CD8-positive, alpha-beta memory T cell (primary cell): Measurements from ENCODE around the gene EPS8L1. TPM values are rescaled to one million over a fixed set of nuclear protein-coding genes. Genes with fewer than 3 reads are reported as not detected.
A peak's percentile ranks its signal among the peaks of the same experiment; 100 is the strongest.
"Not testable (repeated sequence)": the region's sequence is repeated elsewhere in the genome, so short reads cannot be mapped to it uniquely, and the experiment has no call there.

Experiments
- CTCF ChIA-PET: fragments of 350-600 bp; sonication (Branson Sonifier 250); formaldehyde crosslinking; loops from one replicate; lab custom pipeline; 2021; ENCODE audit warnings: antibody characterized with exemption; lab: Charles Lee
- POLR2A ChIA-PET: fragments of 350-600 bp; sonication (Branson Sonifier 250); formaldehyde crosslinking; loops from one replicate; lab custom pipeline; 2021; ENCODE audit warnings: antibody characterized with exemption; lab: Charles Lee
- DNase-seq, 5 donors: peaks; one replicate each; pipeline versions ENCODE4 v3.0.0 to v3.0.0-alpha.2; 2020 to 2022; ENCODE audit warnings: mixed read lengths in 1 of 5
- H3K27ac ChIP-seq: one replicate; pipeline ENCODE4 v1.7.0; 2013; ENCODE audit warnings: low read depth, mild to moderate bottlenecking, low read length, moderate library complexity
- H3K27me3 ChIP-seq: 2 replicates; pipeline ENCODE4 v1.7.0; 2013; ENCODE audit warnings: low read length, mild to moderate bottlenecking; ENCODE audit not compliant: insufficient read depth, poor library complexity, severe bottlenecking
- H3K36me3 ChIP-seq: 2 replicates; pipeline ENCODE4 v1.7.0; 2013; ENCODE audit warnings: mild to moderate bottlenecking, low read length, moderate library complexity; ENCODE audit not compliant: insufficient read depth
- H3K4me1 ChIP-seq: 2 replicates; pipeline ENCODE4 v1.7.0; 2013; ENCODE audit warnings: mild to moderate bottlenecking, low read length, moderate library complexity; ENCODE audit not compliant: insufficient read depth
- H3K4me3 ChIP-seq: 2 replicates; pipeline ENCODE4 v1.7.0; 2013; ENCODE audit warnings: mild to moderate bottlenecking, low read length
- H3K9me3 ChIP-seq: 2 replicates; pipeline ENCODE4 v1.7.0; 2013; ENCODE audit warnings: mild to moderate bottlenecking, low read length
- H3K27ac Mint-ChIP-seq, 8 donors: one replicate each; pipeline ENCODE4 v1.8.0; 2020 to 2021; ENCODE audit warnings: mixed read lengths in 8 of 8, mild to moderate bottlenecking in 6 of 8, inconsistent platforms in 3 of 8, moderate library complexity in 3 of 8
- H3K27me3 Mint-ChIP-seq, 2 donors: one replicate each; pipeline ENCODE4 v1.8.0; 2020 to 2021; ENCODE audit warnings: mixed read lengths in 2 of 2, mild to moderate bottlenecking in 1 of 2, moderate library complexity in 1 of 2
- H3K36me3 Mint-ChIP-seq, 3 donors: one replicate each; pipeline ENCODE4 v1.8.0; 2020 to 2021; ENCODE audit warnings: mixed read lengths in 3 of 3, inconsistent platforms in 1 of 3, mild to moderate bottlenecking in 1 of 3
- H3K4me1 Mint-ChIP-seq, 3 donors: one replicate each; pipeline ENCODE4 v1.8.0; 2020 to 2021; ENCODE audit warnings: mixed read lengths in 3 of 3, inconsistent platforms in 1 of 3, mild to moderate bottlenecking in 1 of 3
- H3K4me3 Mint-ChIP-seq, 7 donors: one replicate each; pipeline ENCODE4 v1.8.0; 2020 to 2021; ENCODE audit warnings: mixed read lengths in 7 of 7, mild to moderate bottlenecking in 6 of 7, moderate library complexity in 4 of 7, inconsistent platforms in 2 of 7
- H3K9me3 Mint-ChIP-seq, 5 donors: one replicate each; pipeline ENCODE4 v1.8.0; 2020 to 2022; ENCODE audit warnings: mixed read lengths in 5 of 5, mild to moderate bottlenecking in 3 of 5, moderate library complexity in 2 of 5, inconsistent platforms in 1 of 5
- polyA plus RNA-seq: library from polyadenylated mRNA; unstranded; fragments of 300-500 nt; fragmentation: Illumina TruSeq; gene quantifications from one replicate; pipeline ENCODE4 v1.2.3, GENCODE V29; 2021
- total RNA-seq, 2 experiments: library from RNA; stranded (reverse); gene quantifications; one replicate each; pipeline ENCODE4 v1.2.3, GENCODE V29; 2021

EPS8L1 gene
- total and polyA plus RNA-seq, 3 experiments from 2014 or later, result 0.27 to 0.74 (median 0.28) TPM

DNA sequence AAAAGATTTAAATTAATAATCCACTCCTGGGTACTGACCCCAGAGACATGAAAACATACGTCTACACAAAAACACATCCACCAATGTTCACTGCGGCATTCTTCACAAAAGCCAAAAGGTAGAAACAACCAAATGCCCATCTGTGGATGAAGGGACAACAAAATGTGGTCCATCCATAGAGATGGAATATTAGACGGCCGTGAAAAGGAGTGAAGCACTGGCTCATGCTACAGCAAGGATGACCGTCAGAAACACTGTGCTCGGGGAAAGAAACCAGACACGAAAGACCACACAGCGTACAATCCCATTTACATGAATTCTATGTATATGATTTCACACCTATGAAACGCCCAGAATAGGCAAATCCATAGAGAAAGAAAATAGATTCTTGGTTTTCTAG, 18.8 kb upstream of the EPS8L1 start:
- Mint-ChIP-seq H3K36me3 (peaks cover 15 to 69% (median 19%) of the 10 kb centered on the region in 3 donors), H3K4me3 (peak overlapping the region in 1 of 7 donors; percentile 65), H3K27me3 (no peaks in the 10 kb centered on the region), H3K9me3 (no peaks in the 10 kb centered on the region), H3K4me1 (peaks cover 3 to 14% (median 13%) of the 10 kb centered on the region in 3 donors), H3K27ac (no peak overlapping the region)
- Histone ChIP-seq H3K9me3 (no peaks in the 10 kb centered on the region), H3K4me3 (no peak overlapping the region), H3K27ac (no peak overlapping the region), H3K36me3 (peaks cover 9% of the 10 kb centered on the region), H3K4me1 (peaks cover under 1% of the 10 kb centered on the region), H3K27me3 (no peaks in the 10 kb centered on the region)
- DNase-seq, result no peak
- CTCF ChIA-PET, result no interaction called here
- POLR2A ChIA-PET, result no interaction called here

DNA sequence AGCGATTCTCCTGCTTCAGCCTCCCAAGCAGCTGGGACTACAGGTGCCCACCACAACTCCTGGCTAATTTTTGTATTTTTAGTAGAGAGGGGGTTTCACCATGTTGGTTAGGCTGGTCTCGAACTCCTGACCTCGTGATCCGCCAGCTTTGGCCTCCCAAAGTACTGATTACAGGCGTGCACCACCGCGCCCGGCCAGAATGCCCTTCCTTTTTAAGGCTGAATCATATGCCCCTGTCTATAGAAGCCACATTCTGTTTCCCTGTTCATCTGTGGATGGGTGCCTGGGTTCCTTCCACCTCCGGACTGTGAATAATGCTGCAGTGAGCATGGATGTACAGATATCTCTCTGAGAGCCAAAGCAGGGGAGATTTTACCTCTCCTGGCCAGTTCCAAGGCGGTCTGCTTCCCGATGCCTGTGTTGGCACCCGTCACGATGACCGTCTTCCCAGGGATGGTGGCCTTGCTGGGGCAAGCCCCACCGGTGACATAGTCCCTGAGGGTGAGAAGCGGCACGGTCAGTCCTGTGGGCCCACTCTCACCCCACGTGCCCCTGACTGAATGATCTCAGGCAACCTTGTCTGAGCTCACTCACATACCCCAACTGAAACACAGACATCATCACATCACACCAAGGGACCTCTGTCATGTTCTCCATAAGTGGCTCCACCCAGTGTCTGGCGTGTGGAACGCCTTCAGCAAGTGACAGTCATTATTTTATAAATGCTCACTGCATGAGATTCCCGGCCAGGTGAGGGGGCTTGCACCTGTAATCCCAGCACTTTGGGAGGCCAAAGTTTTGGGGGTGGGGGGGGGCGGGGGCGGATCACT, 16.7 kb upstream of the EPS8L1 start:
- ChIA-PET POLR2A (no interaction called here), CTCF (no interaction called here)
- H3K36me3 Mint-ChIP-seq, result peaks cover 13 to 48% (median 15%) of the 10 kb centered on the region in 3 donors
- peaks cover 0 to 1% of the 10 kb centered on the region in 2 donors for H3K27me3 Mint-ChIP-seq
- peaks cover 9% of the 10 kb centered on the region for H3K36me3 ChIP-seq
- DNase-seq, result no peak
- no peak overlapping the region for H3K27ac ChIP-seq
- peaks cover 13% of the 10 kb centered on the region for H3K4me1 ChIP-seq
- H3K9me3 Mint-ChIP-seq, result no peaks in the 10 kb centered on the region
- H3K4me1 Mint-ChIP-seq, result peaks cover 9 to 25% (median 20%) of the 10 kb centered on the region in 3 donors
- no peak overlapping the region for H3K4me3 Mint-ChIP-seq
- H3K27me3 ChIP-seq, result no peaks in the 10 kb centered on the region
- no peak overlapping the region for H3K4me3 ChIP-seq
- H3K27ac Mint-ChIP-seq, result peak overlapping the region in 1 of 8 donors; percentile 90
- H3K9me3 ChIP-seq, result no peaks in the 10 kb centered on the region

DNA sequence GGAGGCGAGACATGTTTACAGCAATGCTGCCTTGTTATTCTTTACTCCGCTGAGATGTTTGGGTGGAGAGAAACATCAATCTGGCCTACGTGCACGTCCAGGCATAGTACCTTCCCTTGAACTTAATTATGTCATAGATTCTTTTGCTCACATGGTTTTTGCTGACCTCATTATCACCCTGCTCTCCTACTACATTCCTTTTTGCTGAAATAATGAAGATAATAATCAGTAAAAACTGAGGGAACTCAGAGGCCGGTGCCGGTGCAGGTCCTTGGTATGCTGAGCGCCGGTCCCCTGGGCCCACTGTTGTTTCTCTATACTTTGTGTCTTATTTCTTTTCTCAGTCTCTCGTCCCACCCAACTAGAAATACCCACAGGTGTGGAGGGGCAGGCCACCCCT, 15.4 kb upstream of the EPS8L1 start:
- H3K4me3 ChIP-seq, H3K9me3 Mint-ChIP-seq, H3K36me3 ChIP-seq, H3K27me3 ChIP-seq, H3K27ac ChIP-seq, CTCF ChIA-PET, H3K9me3 ChIP-seq, DNase-seq, POLR2A ChIA-PET, H3K27me3 Mint-ChIP-seq: not testable (repeated sequence)
- H3K4me1 ChIP-seq, result peaks cover 13% of the 10 kb centered on the region
- peaks cover 11 to 38% (median 15%) of the 10 kb centered on the region in 3 donors for H3K36me3 Mint-ChIP-seq
- peak overlapping the region in 1 of 7 donors; percentile 5 for H3K4me3 Mint-ChIP-seq
- H3K27ac Mint-ChIP-seq, result peak overlapping the region in 2 of 8 donors; percentile 56 to 64
- peaks cover 9 to 25% (median 20%) of the 10 kb centered on the region in 3 donors for H3K4me1 Mint-ChIP-seq

DNA sequence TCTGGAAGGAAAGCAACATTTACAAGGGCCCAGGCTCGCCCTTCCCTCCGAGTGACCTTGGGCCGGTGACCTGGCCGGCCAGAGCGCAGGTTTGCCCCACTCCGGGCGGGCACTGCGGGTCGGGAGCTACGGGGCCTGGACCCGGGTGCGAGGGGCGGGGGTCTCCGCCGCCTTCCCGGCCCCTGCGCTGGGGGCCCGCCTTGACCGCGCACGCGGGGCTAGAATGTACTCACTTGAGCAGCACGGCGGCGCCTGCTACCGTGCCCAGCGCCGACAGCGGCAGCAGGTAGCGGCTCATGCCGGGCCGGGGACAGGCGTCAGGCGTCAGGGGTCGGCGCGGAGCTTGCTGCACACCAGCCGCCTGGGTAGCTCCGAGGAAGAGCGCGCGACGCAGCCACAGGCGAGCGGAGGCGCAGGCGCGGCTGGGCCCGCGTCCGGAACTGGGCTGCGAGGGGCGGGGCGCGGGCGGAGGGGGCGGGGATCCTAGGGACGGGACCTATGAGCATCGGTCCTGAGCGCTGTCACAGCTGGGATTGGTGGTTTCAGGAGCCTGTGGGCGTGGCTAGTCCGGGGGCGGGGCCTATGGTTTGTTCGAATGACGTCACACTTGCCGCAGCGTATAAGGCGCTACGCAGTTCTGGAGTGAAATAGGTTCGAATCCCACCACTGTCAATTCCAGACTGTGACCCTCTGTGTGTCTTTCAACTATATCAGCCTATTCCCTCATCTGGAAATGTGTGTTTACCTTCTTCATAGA, 12.8 kb upstream of the EPS8L1 start, which contains the start of gene RDH13:
Gene RDH13, minus strand, starts transcription at position 414 of the 757 bp plus-strand sequence. Its CDS starts 116 bp downstream, at position 298.
- no peaks in the 10 kb centered on the region for H3K9me3 Mint-ChIP-seq
- H3K27me3 Mint-ChIP-seq, result peaks cover 17 to 24% of the 10 kb centered on the region in 2 donors
- peaks cover 9 to 25% (median 20%) of the 10 kb centered on the region in 3 donors for H3K4me1 Mint-ChIP-seq
- peak within 1 kb of the TSS; percentile 72 for H3K27ac ChIP-seq
- peak within 1 kb of the TSS; percentile 74 to 92 (median 87) for H3K4me3 Mint-ChIP-seq
- DNase-seq, result peak; percentile 96 to 99 (median 97)
- no peaks in the 10 kb centered on the region for H3K36me3 ChIP-seq
- no peaks in the 10 kb centered on the region for H3K9me3 ChIP-seq
- H3K36me3 Mint-ChIP-seq, result peaks cover 4 to 17% (median 7%) of the 10 kb centered on the region in 3 donors
- H3K4me1 ChIP-seq, result peaks cover 13% of the 10 kb centered on the region
- POLR2A ChIA-PET, result interaction anchor here (0.7 to 1.2 kb wide), 3 partner anchors 19 to 345 kb away, joined by 3 to 4 read pairs (median 4); partner anchors contain the start of genes PPP1R12C and UBE2S
- no peaks in the 10 kb centered on the region for H3K27me3 ChIP-seq
- H3K27ac Mint-ChIP-seq, result peak within 1 kb of the TSS; percentile 46 to 88 (median 74)
- CTCF ChIA-PET, result interaction anchor here (0.8 to 1.0 kb wide), 3 partner anchors 20 to 441 kb away, joined by 3 to 4 read pairs (median 3); no protein-coding TSS in a partner anchor
- H3K4me3 ChIP-seq, result peak within 1 kb of the TSS; percentile 62

DNA sequence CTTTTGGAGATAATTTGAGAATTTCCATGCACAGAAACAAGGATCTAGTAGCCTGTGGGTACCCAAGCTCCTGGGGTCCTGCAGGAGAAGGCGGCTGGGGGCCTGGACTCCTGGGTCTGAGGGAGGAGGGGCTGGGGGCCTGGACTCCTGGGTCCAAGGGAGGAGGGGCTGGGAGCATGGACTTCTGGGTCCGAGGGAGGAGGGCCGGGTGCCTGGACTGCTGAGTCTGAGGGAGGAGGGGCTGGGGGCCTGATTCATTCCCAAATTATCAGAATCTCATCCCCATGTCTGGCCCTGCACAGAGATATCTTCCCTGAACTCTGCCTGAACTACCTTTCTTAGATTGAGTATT, 12.2 kb upstream of the EPS8L1 start:
- CTCF ChIA-PET, result interaction anchor here (1.0 kb wide), 3 partner anchors 16 to 157 kb away, joined by 3 read pairs; no protein-coding TSS in a partner anchor

DNA sequence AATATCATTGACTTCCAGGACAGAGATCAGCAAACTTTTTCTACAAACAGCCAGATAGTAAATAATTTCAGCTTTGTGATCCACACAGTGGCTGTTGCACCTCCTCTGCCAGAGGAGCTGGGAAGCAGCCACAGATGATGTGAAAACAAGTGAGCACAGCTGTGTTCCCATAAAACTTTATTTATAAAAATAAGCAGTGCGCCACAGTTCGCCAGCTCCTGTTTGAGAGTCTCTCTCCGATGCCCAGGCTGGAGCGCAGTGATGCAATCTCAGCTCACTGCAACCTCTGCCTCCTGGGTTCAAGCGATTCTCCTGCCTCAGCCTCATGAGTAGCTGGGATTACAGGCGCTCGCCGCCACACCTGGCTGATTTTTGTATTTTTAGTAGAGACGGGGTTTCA, 10.2 kb upstream of the EPS8L1 start:
- H3K27me3 Mint-ChIP-seq, result peaks cover 38 to 43% of the 10 kb centered on the region in 2 donors
- Histone ChIP-seq H3K27me3 (peaks cover 17% of the 10 kb centered on the region), H3K4me1 (peaks cover 22% of the 10 kb centered on the region)
- H3K9me3 Mint-ChIP-seq, H3K4me3 Mint-ChIP-seq, DNase-seq, H3K36me3 ChIP-seq, CTCF ChIA-PET, H3K4me3 ChIP-seq, H3K27ac ChIP-seq, H3K36me3 Mint-ChIP-seq, H3K9me3 ChIP-seq: not testable (repeated sequence)
- H3K4me1 Mint-ChIP-seq, result peaks cover 17 to 29% (median 20%) of the 10 kb centered on the region in 3 donors
- POLR2A ChIA-PET, result interaction anchor here (0.6 kb wide), 1 partner anchor 556 kb away, joined by 3 read pairs; no protein-coding TSS in a partner anchor
- peak overlapping the region in 1 of 8 donors; percentile 9 for H3K27ac Mint-ChIP-seq

More for the DNA sequence above, 12.2 kb upstream of the EPS8L1 start:
- Histone ChIP-seq H3K36me3 (no peaks in the 10 kb centered on the region), H3K27ac (peak overlapping the region; percentile 72), H3K27me3 (no peaks in the 10 kb centered on the region), H3K9me3 (no peaks in the 10 kb centered on the region), H3K4me3 (no peak overlapping the region), H3K4me1 (peaks cover 13% of the 10 kb centered on the region)
- no peaks in the 10 kb centered on the region for H3K9me3 Mint-ChIP-seq
- H3K36me3 Mint-ChIP-seq, result peaks cover 4 to 13% (median 4%) of the 10 kb centered on the region in 3 donors
- H3K27ac Mint-ChIP-seq, result peak overlapping the region; percentile 19 to 87 (median 72)
- H3K4me3 Mint-ChIP-seq, result peak overlapping the region in 6 of 7 donors; percentile 55 to 92 (median 82)
- POLR2A ChIA-PET, result interaction anchor here (0.7 to 1.2 kb wide), 3 partner anchors 18 to 344 kb away, joined by 3 to 4 read pairs (median 4); partner anchors contain the start of genes PPP1R12C and UBE2S
- DNase-seq, result no peak
- peaks cover 9 to 25% (median 20%) of the 10 kb centered on the region in 3 donors for H3K4me1 Mint-ChIP-seq
- H3K27me3 Mint-ChIP-seq, result peaks cover 22 to 27% of the 10 kb centered on the region in 2 donors

DNA sequence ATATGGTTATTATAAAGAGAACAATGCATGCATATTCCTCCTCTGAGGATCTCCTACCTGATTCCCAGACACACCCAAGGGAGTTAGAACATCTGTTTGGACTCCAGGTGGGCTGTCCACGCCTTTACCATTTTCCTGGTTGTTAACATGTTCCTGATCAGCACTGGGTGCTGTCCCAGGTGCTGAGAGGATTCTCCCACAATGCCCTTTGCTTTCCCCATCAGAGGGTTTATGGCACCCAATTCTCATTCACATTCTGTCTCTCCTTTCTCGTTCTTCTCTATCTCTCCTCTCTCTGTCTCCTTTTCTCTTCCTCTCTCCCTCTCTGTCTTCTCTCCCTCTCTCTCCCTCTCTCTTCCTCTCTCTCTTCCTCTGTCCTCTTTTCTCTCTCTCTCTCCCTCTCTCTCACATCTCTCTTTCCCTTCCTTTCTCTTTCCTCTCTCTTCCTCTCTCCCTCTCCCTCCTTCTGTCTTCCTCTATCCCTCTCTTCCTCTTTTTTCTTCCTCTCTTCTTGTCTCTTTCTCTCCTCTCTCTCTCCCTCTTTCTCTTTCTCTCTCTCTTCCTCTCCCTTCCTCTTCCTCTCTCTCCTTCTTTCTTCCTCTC, 9.5 kb upstream of the EPS8L1 start:
- peaks cover 15 to 28% (median 20%) of the 10 kb centered on the region in 3 donors for H3K4me1 Mint-ChIP-seq
- peak overlapping the region in 2 of 8 donors; percentile 9 to 35 for H3K27ac Mint-ChIP-seq
- Histone ChIP-seq H3K27me3 (peaks cover 18% of the 10 kb centered on the region), H3K9me3 (no peaks in the 10 kb centered on the region), H3K4me1 (peaks cover 22% of the 10 kb centered on the region), H3K4me3 (no peak overlapping the region), H3K27ac (no peak overlapping the region), H3K36me3 (no peaks in the 10 kb centered on the region)
- no peaks in the 10 kb centered on the region for H3K36me3 Mint-ChIP-seq
- ChIA-PET POLR2A (no interaction called here), CTCF (no interaction called here)
- DNase-seq, result no peak
- H3K27me3 Mint-ChIP-seq, result peaks cover 45 to 50% of the 10 kb centered on the region in 2 donors
- H3K4me3 Mint-ChIP-seq, result no peak overlapping the region
- H3K9me3 Mint-ChIP-seq, result peaks cover 0 to 4% (median 0%) of the 10 kb centered on the region in 5 donors
